GM21576 (cell line): ENCODE results near the gene GSN.

ENCODE experiments used
- ATAC-seq: cut with Tn5 transposase; IDR thresholded peaks from one replicate; pipeline ENCODE4 v1.9.1; 2021; ENCODE audit warnings: mild to moderate bottlenecking, moderate library complexity; ENCODE audit not compliant: unreplicated experiment

Gene GSN

GRCh38 chr9:121267689-121268597, at the start of gene GSN:
Gene GSN (plus strand): TSS chr9:121268162. CDS start chr9:121301972, 33,810 bp downstream.
- peak; percentile 54 for ATAC-seq

- peak; percentile 28 for ATAC-seq
Measured at GRCh38 chr9:121218357-121219027, 49.5 kb upstream of the GSN start.

GRCh38 chr9:121219530-121219929, 48.4 kb upstream of the GSN start:
- no peak for ATAC-seq

- no peak for ATAC-seq
Measured at GRCh38 chr9:121220996-121221663, 46.8 kb upstream of the GSN start.

- ATAC-seq: no peak
Measured at GRCh38 chr9:121221664-121222055, 46.3 kb upstream of the GSN start.

GRCh38 chr9:121222524-121223171, 45.3 kb upstream of the GSN start:
- ATAC-seq: no peak

- ATAC-seq: no peak
Measured at GRCh38 chr9:121225240-121225639, 42.7 kb upstream of the GSN start.

- no peak for ATAC-seq
Measured at GRCh38 chr9:121226175-121226574, 41.8 kb upstream of the GSN start.

- no peak for ATAC-seq
Measured at GRCh38 chr9:121227862-121228261, 40.1 kb upstream of the GSN start.

GRCh38 chr9:121230256-121230655, 37.7 kb upstream of the GSN start:
- no peak for ATAC-seq

GRCh38 chr9:121232251-121232650, 35.7 kb upstream of the GSN start:
- no peak for ATAC-seq

- ATAC-seq: no peak
Measured at GRCh38 chr9:121233906-121234831, 33.8 kb upstream of the GSN start.

- ATAC-seq: no peak
Measured at GRCh38 chr9:121234832-121235161, 33.2 kb upstream of the GSN start.

- ATAC-seq: no peak
Measured at GRCh38 chr9:121235512-121235911, 32.5 kb upstream of the GSN start.

GRCh38 chr9:121237916-121238315, 30.0 kb upstream of the GSN start:
- ATAC-seq: no peak

GRCh38 chr9:121239071-121239470, 28.9 kb upstream of the GSN start:
- no peak for ATAC-seq

GRCh38 chr9:121239851-121240250, 28.1 kb upstream of the GSN start:
- ATAC-seq: no peak

- ATAC-seq: no peak
Measured at GRCh38 chr9:121240472-121241135, 27.4 kb upstream of the GSN start.

- ATAC-seq: no peak
Measured at GRCh38 chr9:121242219-121242958, 25.6 kb upstream of the GSN start.
